SK-N-SH (cell line): ENCODE data around the gene OR2B6. TPM values are rescaled to one million over a fixed set of nuclear protein-coding genes. Genes with fewer than 3 reads are reported as not detected.

Source experiments
- CTCF ChIA-PET: fragments of 300-600, 350-600 bp; formaldehyde crosslinking; extraction: SDS; loops from one replicate; lab custom pipeline; 2021; lab: Yijun Ruan, JAX
- POLR2A ChIA-PET: fragments of 350-600 bp; sonication (Branson Sonifier 250); formaldehyde crosslinking; extraction: SDS; loops from one replicate; lab custom pipeline; 2020; ENCODE audit warnings: antibody characterized with exemption, inconsistent platforms; lab: Yijun Ruan, JAX
- DNase-seq: peaks from one replicate; pipeline ENCODE4 v3.0.0; 2012
- H2AFZ ChIP-seq: fragments of 200-600 bp; sonication (generic); 2 replicates; pipeline ENCODE4 v1.8.1; 2016; ENCODE audit warnings: antibody characterized with exemption, mild to moderate bottlenecking, low read depth
- H3F3A ChIP-seq: fragments of 200-600 bp; sonication (generic); replicated peaks from 2 replicates; pipeline ENCODE3; 2016; ENCODE audit warnings: antibody characterized with exemption, mild to moderate bottlenecking; ENCODE audit not compliant: insufficient read depth
- H3K27ac ChIP-seq, 2 experiments: fragments of 200-500 bp in 1 of 2; fragments of 200-600 bp in 1 of 2; sonication (Bioruptor generic) in 1 of 2; sonication (generic), shearing (Covaris generic) in 1 of 2; 2 replicates each; pipeline versions ENCODE4 v1.5.1 to v1.6.1; 2014 to 2016; ENCODE audit warnings: low read depth in 2 of 2, inconsistent platforms in 1 of 2, low read length in 1 of 2, mild to moderate bottlenecking in 1 of 2, mixed read lengths in 1 of 2
- H3K27me3 ChIP-seq: fragments of 200-600 bp; sonication (generic), shearing (Covaris generic); 2 replicates; pipeline ENCODE4 v1.6.1; 2016; ENCODE audit warnings: mixed run types; ENCODE audit not compliant: insufficient read depth
- H3K36me3 ChIP-seq, 2 experiments: fragments of 200-500 bp in 1 of 2; fragments of 200-600 bp in 1 of 2; sonication (Bioruptor generic) in 1 of 2; sonication (generic) in 1 of 2; replicated peaks in 1 of 2; 2 replicates each; pipeline versions ENCODE3 to v1.5.1; 2014 to 2016; ENCODE audit warnings: low read length in 1 of 2, mild to moderate bottlenecking in 1 of 2; ENCODE audit not compliant: insufficient read depth in 2 of 2, control insufficient read depth in 1 of 2
- H3K4me1 ChIP-seq, 2 experiments: fragments of 200-500 bp in 1 of 2; fragments of 200-600 bp in 1 of 2; sonication (Bioruptor generic) in 1 of 2; sonication (generic), shearing (Covaris generic) in 1 of 2; 2 replicates each; pipeline versions ENCODE4 v1.5.1 to v1.6.1; 2014 to 2016; ENCODE audit warnings: low read depth in 1 of 2, low read length in 1 of 2, mixed run types in 1 of 2; ENCODE audit not compliant: insufficient read depth in 2 of 2, control insufficient read depth in 1 of 2
- H3K4me2 ChIP-seq: fragments of 200-600 bp; sonication (generic), shearing (Covaris generic); 2 replicates; pipeline ENCODE4 v1.6.1; 2017; ENCODE audit warnings: mixed run types
- H3K4me3 ChIP-seq, 2 experiments: fragments of 200-500 bp in 1 of 2; fragments of 200-600 bp in 1 of 2; sonication (Bioruptor generic) in 1 of 2; sonication (generic), shearing (Covaris generic) in 1 of 2; 2 replicates each; pipeline versions ENCODE4 v1.5.1 to v1.8.1; 2014 to 2016; ENCODE audit warnings: low read depth in 2 of 2, inconsistent platforms in 1 of 2, low read length in 1 of 2, mild to moderate bottlenecking in 1 of 2, mixed read lengths in 1 of 2, moderate library complexity in 1 of 2
- H3K79me2 ChIP-seq: fragments of 200-600 bp; sonication (generic); 2 replicates; pipeline ENCODE4 v1.8.1; 2017; ENCODE audit warnings: mild to moderate bottlenecking; ENCODE audit not compliant: insufficient read depth
- H3K9ac ChIP-seq: fragments of 200-600 bp; sonication (generic); 2 replicates; pipeline ENCODE4 v1.6.1; 2017; ENCODE audit warnings: mixed run types
- H3K9me2 ChIP-seq: fragments of 200-600 bp; sonication (generic); 2 replicates; pipeline ENCODE4 v1.6.1; 2017; ENCODE audit warnings: mixed run types
- H3K9me3 ChIP-seq: fragments of 200-600 bp; sonication (generic); 2 replicates; pipeline ENCODE4 v1.6.1; 2017; ENCODE audit warnings: mixed run types, mild to moderate bottlenecking, moderate library complexity
- H4K20me1 ChIP-seq: fragments of 200-600 bp; sonication (generic); 2 replicates; pipeline ENCODE4 v1.6.1; 2017; ENCODE audit warnings: mild to moderate bottlenecking, mixed run types; ENCODE audit not compliant: insufficient read depth
- EP300 ChIP-seq, 2 experiments: IDR thresholded peaks; 2 replicates each; pipeline versions ENCODE4 v1.4.0 to v1.6.1; 2012; ENCODE audit warnings: borderline replicate concordance in 1 of 2, low read depth in 1 of 2, low read length in 1 of 2
- FOXJ3 ChIP-seq: sonication (generic); formaldehyde crosslinking; IDR thresholded peaks from 2 replicates; pipeline ENCODE4 v1.5.1; 2020; ENCODE audit warnings: mild to moderate bottlenecking, missing genetic modification reagents
- FOXM1 ChIP-seq: IDR thresholded peaks from 2 replicates; pipeline ENCODE4 v1.4.0; 2012; ENCODE audit warnings: low read depth, mild to moderate bottlenecking
- GABPA ChIP-seq: IDR thresholded peaks from 2 replicates; pipeline ENCODE4 v1.4.0; 2012; ENCODE audit warnings: low read depth, mild to moderate bottlenecking
- GATA2 ChIP-seq: sonication (generic); formaldehyde crosslinking; IDR thresholded peaks from 2 replicates; pipeline ENCODE4 v1.5.0; 2020; ENCODE audit warnings: mild to moderate bottlenecking, missing genetic modification reagents
- JUND ChIP-seq: IDR thresholded peaks from 2 replicates; pipeline ENCODE4 v1.4.0; 2012
- MEF2A ChIP-seq: IDR thresholded peaks from 2 replicates; pipeline ENCODE4 v1.4.0; 2012; ENCODE audit warnings: low read depth, borderline replicate concordance
- MXI1 ChIP-seq: IDR thresholded peaks from 2 replicates; pipeline ENCODE4 v1.6.1; 2012; ENCODE audit warnings: mild to moderate bottlenecking, low read depth, low read length, improper control_type of control experiment
- NFIC ChIP-seq: IDR thresholded peaks from 2 replicates; pipeline ENCODE4 v1.4.0; 2012; ENCODE audit warnings: borderline replicate concordance
- POLR2AphosphoS5 ChIP-seq: IDR thresholded peaks from 2 replicates; pipeline ENCODE4 v1.6.1; 2012; ENCODE audit warnings: low read depth, low read length
- RAD21 ChIP-seq: IDR thresholded peaks from 2 replicates; pipeline ENCODE4 v1.6.1; 2012; ENCODE audit warnings: mild to moderate bottlenecking, low read length
- RXRA ChIP-seq: IDR thresholded peaks from 2 replicates; pipeline ENCODE4 v1.4.0; 2012; ENCODE audit warnings: low read depth, mild to moderate bottlenecking, borderline replicate concordance
- SIN3A ChIP-seq: IDR thresholded peaks from 2 replicates; pipeline ENCODE4 v1.6.1; 2012; ENCODE audit warnings: low read depth, mild to moderate bottlenecking, low read length, moderate library complexity, borderline replicate concordance
- TAF1 ChIP-seq: IDR thresholded peaks from 2 replicates; pipeline ENCODE4 v1.6.1; 2012; ENCODE audit warnings: low read depth, mild to moderate bottlenecking, low read length, moderate library complexity, borderline replicate concordance
- TEAD4 ChIP-seq: IDR thresholded peaks from 2 replicates; pipeline ENCODE4 v1.4.0; 2012; ENCODE audit warnings: mild to moderate bottlenecking, borderline replicate concordance; ENCODE audit not compliant: insufficient read depth
- WGBS: methylation state at CpG from one replicate; pipeline ENCODE4 v1.1.6; 2017; ENCODE audit warnings: low lambda C conversion rate; 5-methylcytosine and 5-hydroxymethylcytosine counted together
- polyA plus RNA-seq, 3 experiments: library from polyadenylated mRNA; depleted of rRNA; stranded (reverse); fragments of >200 nt; gene quantifications; 2 replicates each; pipeline ENCODE4 v1.2.3, GENCODE V29; 2012
- TF ChIP-seq, protein P1 (sequence below): fragments of 150-350 bp; IDR thresholded peaks from 2 replicates; pipeline ENCODE4 v1.6.1; 2016; ENCODE audit warnings: mild to moderate bottlenecking, low read depth, low read length
- TF ChIP-seq, protein P2 (sequence below): IDR thresholded peaks from 2 replicates; pipeline ENCODE4 v1.4.0; 2012; ENCODE audit warnings: low read depth, borderline replicate concordance
- TF ChIP-seq, protein P3 (sequence below): fragments of 150-350 bp; IDR thresholded peaks from 2 replicates; pipeline ENCODE4 v1.6.1; 2017; ENCODE audit warnings: antibody characterized with exemption, low read length, low read depth, borderline replicate concordance
- TF ChIP-seq, protein P4 (sequence below): IDR thresholded peaks from 2 replicates; pipeline ENCODE4 v1.4.0; 2012; ENCODE audit warnings: low read depth

Gene OR2B6
- polyA plus RNA-seq, 1 of the 3 experiments (the other 2 are of a cell fraction) = 0.21 TPM

DNA sequence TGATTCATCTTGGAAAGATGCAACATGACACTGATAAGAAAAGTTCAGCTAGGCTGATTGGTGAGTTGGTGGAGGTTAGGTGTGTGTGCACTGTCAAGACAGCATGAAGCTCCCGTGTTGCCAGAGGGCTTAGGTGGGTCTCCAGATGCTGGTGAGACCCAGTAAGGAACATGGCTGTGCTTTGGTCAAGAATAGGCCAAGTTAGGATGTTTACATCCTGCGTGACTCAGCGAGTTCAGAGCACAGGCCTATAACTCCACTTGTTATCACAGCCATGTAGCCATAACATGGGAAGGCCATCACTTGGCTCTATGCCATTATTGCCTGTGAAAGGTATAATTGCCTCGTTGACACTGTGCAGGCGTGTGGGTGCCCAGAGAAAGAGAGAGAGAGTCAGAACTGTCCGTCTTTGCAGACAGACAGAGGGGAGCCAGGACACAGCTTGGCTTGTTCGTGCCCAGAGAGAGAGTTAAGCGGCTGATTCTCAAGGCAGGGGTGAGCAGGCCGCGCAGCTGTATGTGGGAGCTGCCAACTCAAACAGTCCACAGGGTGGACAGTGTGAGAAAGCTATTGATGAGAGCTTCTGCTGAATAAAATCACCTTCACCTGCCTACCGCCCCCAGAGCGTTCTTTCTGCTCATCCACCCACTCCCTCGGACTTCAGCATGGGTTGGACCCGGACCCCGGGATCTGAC lies 43.5 kb downstream of the OR2B6 start:
- Histone ChIP-seq H3K36me3 (no peaks in the 10 kb centered on the region), H3K4me2 (no peak overlapping the region), H3K4me1 (peaks cover 0 to 3% of the 10 kb centered on the region in 2 experiments; a peak in 1 of 4 replicates), H3K9me3 (no peaks in the 10 kb centered on the region), H2AFZ (no peak overlapping the region), H3K79me2 (no peaks in the 10 kb centered on the region), H3K4me3 (no peak overlapping the region), H3K27me3 (peaks cover 5% of the 10 kb centered on the region; the same call in 1 of the 2 replicates), H3K9me2 (no peaks in the 10 kb centered on the region), H4K20me1 (no peaks in the 10 kb centered on the region)
- WGBS = 42% methylated on average over 14 of the region's 15 CpGs
- CTCF ChIA-PET = no interaction called here
- TF ChIP-seq NFIC = no peak
- TF ChIP-seq, protein P1, sequence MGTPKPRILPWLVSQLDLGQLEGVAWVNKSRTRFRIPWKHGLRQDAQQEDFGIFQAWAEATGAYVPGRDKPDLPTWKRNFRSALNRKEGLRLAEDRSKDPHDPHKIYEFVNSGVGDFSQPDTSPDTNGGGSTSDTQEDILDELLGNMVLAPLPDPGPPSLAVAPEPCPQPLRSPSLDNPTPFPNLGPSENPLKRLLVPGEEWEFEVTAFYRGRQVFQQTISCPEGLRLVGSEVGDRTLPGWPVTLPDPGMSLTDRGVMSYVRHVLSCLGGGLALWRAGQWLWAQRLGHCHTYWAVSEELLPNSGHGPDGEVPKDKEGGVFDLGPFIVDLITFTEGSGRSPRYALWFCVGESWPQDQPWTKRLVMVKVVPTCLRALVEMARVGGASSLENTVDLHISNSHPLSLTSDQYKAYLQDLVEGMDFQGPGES = no peak
- TF ChIP-seq RXRA = no peak
- no peak for TF ChIP-seq FOXM1
- TF ChIP-seq JUND = no peak
- no peak for TF ChIP-seq TAF1
- TF ChIP-seq EP300 (IDR thresholded peaks at IDR 0.05; ENCODE audit: borderline replicate concordance in 1 of 2, low read depth in 1 of 2, low read length in 1 of 2) = no peak
- no peak for TF ChIP-seq POLR2AphosphoS5
- no peak for TF ChIP-seq MEF2A
- no peak for TF ChIP-seq FOXJ3 (CRISPR knock-in tag)
- no peak for TF ChIP-seq TEAD4
- TF ChIP-seq GABPA = no peak
- TF ChIP-seq, protein P2, sequence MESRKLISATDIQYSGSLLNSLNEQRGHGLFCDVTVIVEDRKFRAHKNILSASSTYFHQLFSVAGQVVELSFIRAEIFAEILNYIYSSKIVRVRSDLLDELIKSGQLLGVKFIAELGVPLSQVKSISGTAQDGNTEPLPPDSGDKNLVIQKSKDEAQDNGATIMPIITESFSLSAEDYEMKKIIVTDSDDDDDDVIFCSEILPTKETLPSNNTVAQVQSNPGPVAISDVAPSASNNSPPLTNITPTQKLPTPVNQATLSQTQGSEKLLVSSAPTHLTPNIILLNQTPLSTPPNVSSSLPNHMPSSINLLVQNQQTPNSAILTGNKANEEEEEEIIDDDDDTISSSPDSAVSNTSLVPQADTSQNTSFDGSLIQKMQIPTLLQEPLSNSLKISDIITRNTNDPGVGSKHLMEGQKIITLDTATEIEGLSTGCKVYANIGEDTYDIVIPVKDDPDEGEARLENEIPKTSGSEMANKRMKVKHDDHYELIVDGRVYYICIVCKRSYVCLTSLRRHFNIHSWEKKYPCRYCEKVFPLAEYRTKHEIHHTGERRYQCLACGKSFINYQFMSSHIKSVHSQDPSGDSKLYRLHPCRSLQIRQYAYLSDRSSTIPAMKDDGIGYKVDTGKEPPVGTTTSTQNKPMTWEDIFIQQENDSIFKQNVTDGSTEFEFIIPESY = no peak
- TF ChIP-seq GATA2 (CRISPR knock-in tag) = no peak
- TF ChIP-seq, protein P3, sequence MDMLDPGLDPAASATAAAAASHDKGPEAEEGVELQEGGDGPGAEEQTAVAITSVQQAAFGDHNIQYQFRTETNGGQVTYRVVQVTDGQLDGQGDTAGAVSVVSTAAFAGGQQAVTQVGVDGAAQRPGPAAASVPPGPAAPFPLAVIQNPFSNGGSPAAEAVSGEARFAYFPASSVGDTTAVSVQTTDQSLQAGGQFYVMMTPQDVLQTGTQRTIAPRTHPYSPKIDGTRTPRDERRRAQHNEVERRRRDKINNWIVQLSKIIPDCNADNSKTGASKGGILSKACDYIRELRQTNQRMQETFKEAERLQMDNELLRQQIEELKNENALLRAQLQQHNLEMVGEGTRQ = no peak
- no peak for TF ChIP-seq RAD21
- TF ChIP-seq, protein P4, sequence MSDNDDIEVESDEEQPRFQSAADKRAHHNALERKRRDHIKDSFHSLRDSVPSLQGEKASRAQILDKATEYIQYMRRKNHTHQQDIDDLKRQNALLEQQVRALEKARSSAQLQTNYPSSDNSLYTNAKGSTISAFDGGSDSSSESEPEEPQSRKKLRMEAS = no peak
- TF ChIP-seq MXI1 = no peak
- no peak for TF ChIP-seq SIN3A
- TF ChIP-seq, all 33 proteins: peak for 0
- Histone ChIP-seq H3K27ac (no peak overlapping the region), H3K9ac (no peak overlapping the region), H3F3A (no peaks in the 10 kb centered on the region)
- DNase-seq = no peak
- POLR2A ChIA-PET = no interaction called here
